GM18499 (cell line): ENCODE data around the gene MICOS13.
"Not testable (repeated sequence)": the region's sequence is repeated elsewhere in the genome, so short reads cannot be mapped to it uniquely, and the experiment has no call there.

Experiments used
- ATAC-seq: cut with Tn5 transposase; IDR thresholded peaks from one replicate; pipeline ENCODE4 v1.9.1; 2021; ENCODE audit warnings: moderate number of reproducible peaks; ENCODE audit not compliant: insufficient read depth, unreplicated experiment

The MICOS13 gene

GRCh38 chr19:5688262-5688881, 8.1 kb upstream of the MICOS13 start:
- ATAC-seq = not testable (repeated sequence)

- no peak for ATAC-seq
Measured at GRCh38 chr19:5687360-5688198, 7.3 kb upstream of the MICOS13 start.

GRCh38 chr19:5686647-5687359, 6.5 kb upstream of the MICOS13 start:
- ATAC-seq = no peak

GRCh38 chr19:5686326-5686646, 6.0 kb upstream of the MICOS13 start:
- ATAC-seq = no peak

- no peak for ATAC-seq
Measured at GRCh38 chr19:5684694-5685430, 4.5 kb upstream of the MICOS13 start.

GRCh38 chr19:5683177-5683886, 3.0 kb upstream of the MICOS13 start:
- no peak for ATAC-seq

GRCh38 chr19:5682107-5682482, 1.8 kb upstream of the MICOS13 start:
- no peak for ATAC-seq

GRCh38 chr19:5681391-5682106, 1.2 kb upstream of the MICOS13 start:
- ATAC-seq = no peak

GRCh38 chr19:5680084-5680436, 256 bp downstream of the MICOS13 start:
- ATAC-seq = no peak

GRCh38 chr19:5679289-5680083, 830 bp downstream of the MICOS13 start:
- ATAC-seq = no peak

- no peak for ATAC-seq
Measured at GRCh38 chr19:5678071-5678718, 2.1 kb downstream of the MICOS13 start.

- ATAC-seq = no peak
Measured at GRCh38 chr19:5677580-5677979, 2.7 kb downstream of the MICOS13 start.

GRCh38 chr19:5677136-5677535, 3.2 kb downstream of the MICOS13 start:
- ATAC-seq = no peak

GRCh38 chr19:5676772-5677105, 3.6 kb downstream of the MICOS13 start:
- no peak for ATAC-seq

- ATAC-seq = no peak
Measured at GRCh38 chr19:5676105-5676771, 4.1 kb downstream of the MICOS13 start.

GRCh38 chr19:5674714-5675113, 5.6 kb downstream of the MICOS13 start:
- no peak for ATAC-seq

GRCh38 chr19:5673752-5674151, 6.6 kb downstream of the MICOS13 start:
- no peak for ATAC-seq
